Chondrocyte (in vitro differentiated cells): ENCODE measurements around the gene MCC. TPM values are rescaled to one million over a fixed set of nuclear protein-coding genes. Genes with fewer than 3 reads are reported as not detected.
A peak's percentile ranks its signal among the peaks of the same experiment; 100 is the strongest.

Experiments used
- DNase-seq: peaks from one replicate; pipeline ENCODE4 v3.0.0; 2021; ENCODE audit warnings: mixed read lengths, low spot score
- H3K27ac Mint-ChIP-seq: one replicate; pipeline ENCODE4 v1.8.0; 2021; ENCODE audit warnings: mild to moderate bottlenecking, moderate library complexity, mixed read lengths; ENCODE audit not compliant: unreplicated experiment
- H3K27me3 Mint-ChIP-seq: 2 replicates; pipeline ENCODE4 v1.8.0; 2021; ENCODE audit warnings: low read depth, mixed read lengths
- H3K36me3 Mint-ChIP-seq: 2 replicates; pipeline ENCODE4 v1.8.0; 2021; ENCODE audit warnings: low read depth, mixed read lengths
- H3K4me1 Mint-ChIP-seq: 2 replicates; pipeline ENCODE4 v1.8.0; 2021; ENCODE audit warnings: low read depth, mild to moderate bottlenecking, mixed read lengths
- H3K4me3 Mint-ChIP-seq: one replicate; pipeline ENCODE4 v1.8.0; 2021; ENCODE audit warnings: mild to moderate bottlenecking, moderate library complexity, mixed read lengths; ENCODE audit not compliant: unreplicated experiment
- H3K9me3 Mint-ChIP-seq: 2 replicates; pipeline ENCODE4 v1.8.0; 2021; ENCODE audit warnings: low read depth, mixed read lengths
- total RNA-seq: library from RNA; stranded (reverse); gene quantifications from 3 replicates; pipeline ENCODE4 v1.2.1, GENCODE V29; 2021
- TF ChIP-seq, protein P1 (sequence below): fragments of 200-600 bp; sonication (generic); IDR thresholded peaks from 2 replicates; pipeline ENCODE4 v1.5.0; 2021; ENCODE audit warnings: antibody characterized with exemption, mild to moderate bottlenecking, moderate library complexity

The MCC gene
- total RNA-seq, 1 donor from 2014 or later: 15.0 TPM

DNA sequence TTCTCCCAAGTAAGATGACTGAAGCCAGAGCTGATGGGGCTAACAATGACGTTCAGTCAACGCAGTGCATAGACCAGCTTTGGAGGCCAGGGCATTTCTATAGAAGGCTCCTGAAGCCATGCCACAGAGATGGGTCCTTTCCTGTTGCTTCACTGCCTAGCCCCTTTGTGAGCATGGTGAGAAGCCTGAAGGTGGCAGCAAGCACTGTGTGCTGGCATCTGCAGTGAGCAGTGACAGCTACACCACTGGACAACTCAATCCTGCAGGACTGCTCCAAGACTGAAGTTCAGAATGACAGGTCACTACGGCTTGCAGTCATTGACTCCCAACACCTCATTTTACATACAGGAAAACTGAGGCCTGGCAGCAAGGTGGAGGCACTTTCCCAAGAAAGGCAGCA, 282.4 kb downstream of the MCC start:
- no peaks in the 10 kb centered on the region for H3K9me3 Mint-ChIP-seq
- no peak for DNase-seq
- H3K27me3 Mint-ChIP-seq: no peaks in the 10 kb centered on the region
- peaks cover 11% of the 10 kb centered on the region for H3K4me1 Mint-ChIP-seq
- TF ChIP-seq, protein P1, sequence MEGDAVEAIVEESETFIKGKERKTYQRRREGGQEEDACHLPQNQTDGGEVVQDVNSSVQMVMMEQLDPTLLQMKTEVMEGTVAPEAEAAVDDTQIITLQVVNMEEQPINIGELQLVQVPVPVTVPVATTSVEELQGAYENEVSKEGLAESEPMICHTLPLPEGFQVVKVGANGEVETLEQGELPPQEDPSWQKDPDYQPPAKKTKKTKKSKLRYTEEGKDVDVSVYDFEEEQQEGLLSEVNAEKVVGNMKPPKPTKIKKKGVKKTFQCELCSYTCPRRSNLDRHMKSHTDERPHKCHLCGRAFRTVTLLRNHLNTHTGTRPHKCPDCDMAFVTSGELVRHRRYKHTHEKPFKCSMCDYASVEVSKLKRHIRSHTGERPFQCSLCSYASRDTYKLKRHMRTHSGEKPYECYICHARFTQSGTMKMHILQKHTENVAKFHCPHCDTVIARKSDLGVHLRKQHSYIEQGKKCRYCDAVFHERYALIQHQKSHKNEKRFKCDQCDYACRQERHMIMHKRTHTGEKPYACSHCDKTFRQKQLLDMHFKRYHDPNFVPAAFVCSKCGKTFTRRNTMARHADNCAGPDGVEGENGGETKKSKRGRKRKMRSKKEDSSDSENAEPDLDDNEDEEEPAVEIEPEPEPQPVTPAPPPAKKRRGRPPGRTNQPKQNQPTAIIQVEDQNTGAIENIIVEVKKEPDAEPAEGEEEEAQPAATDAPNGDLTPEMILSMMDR: no peak
- H3K36me3 Mint-ChIP-seq: no peaks in the 10 kb centered on the region
- no peak overlapping the region for H3K27ac Mint-ChIP-seq
- no peak overlapping the region for H3K4me3 Mint-ChIP-seq

DNA sequence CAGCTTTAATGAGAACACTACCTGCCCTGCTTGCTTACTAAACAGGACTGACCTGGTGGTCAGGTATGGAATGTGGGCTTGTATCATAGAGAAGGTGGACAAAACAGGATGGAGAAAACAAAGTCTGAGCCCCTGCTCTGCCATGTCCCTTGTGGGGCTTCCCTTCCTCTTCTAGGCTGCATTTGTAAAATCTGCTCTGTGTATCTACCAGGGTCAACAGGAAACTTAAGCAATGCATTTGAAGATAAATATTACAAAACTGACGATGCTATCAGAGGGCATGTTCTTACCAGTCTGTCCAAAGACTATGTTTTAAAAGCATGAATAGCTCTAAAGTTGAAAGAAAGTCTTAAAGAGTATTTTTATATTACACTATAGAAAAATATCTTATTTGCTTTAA, 282.9 kb downstream of the MCC start:
- Mint-ChIP-seq H3K4me3 (no peak overlapping the region), H3K9me3 (no peaks in the 10 kb centered on the region), H3K4me1 (peaks cover 11% of the 10 kb centered on the region), H3K27ac (no peak overlapping the region), H3K27me3 (no peaks in the 10 kb centered on the region), H3K36me3 (no peaks in the 10 kb centered on the region)
- no peak for DNase-seq
- TF ChIP-seq, protein P1: no peak

DNA sequence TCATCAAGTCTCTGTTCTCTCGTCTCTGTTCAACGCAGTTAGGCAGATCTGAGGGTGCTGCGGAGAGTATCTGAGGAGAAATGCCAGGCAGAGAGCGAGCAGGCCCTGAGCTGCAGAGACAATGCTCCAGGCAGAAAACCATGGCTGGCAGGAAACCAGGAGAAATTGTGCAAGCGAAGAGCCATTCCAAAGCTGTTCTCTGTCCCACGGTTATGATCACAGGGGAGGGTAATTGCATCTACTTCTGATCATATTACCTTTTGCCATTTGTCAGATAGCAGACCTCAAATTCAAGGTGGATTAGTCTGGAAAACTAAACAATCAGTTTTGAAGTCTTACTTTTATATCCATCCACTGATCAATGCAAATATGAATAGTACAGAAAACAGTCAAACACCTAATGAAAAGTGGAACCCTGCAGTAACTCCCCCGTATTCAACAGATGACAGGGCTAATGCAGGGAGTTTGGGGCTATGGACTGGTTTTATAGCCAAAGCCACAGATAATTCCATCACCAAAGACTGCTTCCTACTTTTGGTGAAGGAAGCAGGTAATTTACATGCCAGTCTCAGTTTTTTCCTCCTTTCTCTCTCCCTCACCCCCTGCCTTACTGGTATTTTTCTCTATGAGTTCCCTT, 283.6 kb downstream of the MCC start:
- H3K4me1 Mint-ChIP-seq: peaks cover 11% of the 10 kb centered on the region
- TF ChIP-seq, protein P1: no peak
- H3K27me3 Mint-ChIP-seq: no peaks in the 10 kb centered on the region
- no peaks in the 10 kb centered on the region for H3K9me3 Mint-ChIP-seq
- no peak overlapping the region for H3K4me3 Mint-ChIP-seq
- no peak overlapping the region for H3K27ac Mint-ChIP-seq
- DNase-seq: no peak
- no peaks in the 10 kb centered on the region for H3K36me3 Mint-ChIP-seq

DNA sequence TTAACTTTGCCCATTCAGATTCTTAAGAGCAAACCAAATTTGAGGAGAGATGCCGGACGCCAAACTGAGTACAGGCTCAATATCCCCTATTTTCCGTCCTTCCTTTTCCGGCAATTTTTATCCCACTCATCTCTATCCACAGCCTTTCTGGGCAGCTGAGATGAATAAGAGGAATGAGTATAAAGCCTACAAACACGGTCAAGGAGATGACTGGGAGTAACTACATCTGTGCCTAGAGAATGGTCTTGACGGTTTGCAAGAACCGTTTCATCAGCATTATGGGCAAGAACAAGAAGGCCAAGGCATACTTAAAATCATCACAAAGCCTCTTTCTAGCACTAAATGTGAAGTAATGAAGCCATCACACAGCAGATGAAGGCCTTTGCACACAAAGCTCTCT, 284.3 kb downstream of the MCC start:
- no peaks in the 10 kb centered on the region for H3K9me3 Mint-ChIP-seq
- no peaks in the 10 kb centered on the region for H3K27me3 Mint-ChIP-seq
- H3K4me1 Mint-ChIP-seq: peaks cover 11% of the 10 kb centered on the region
- no peak overlapping the region for H3K4me3 Mint-ChIP-seq
- no peak for DNase-seq
- TF ChIP-seq, protein P1: no peak
- no peaks in the 10 kb centered on the region for H3K36me3 Mint-ChIP-seq
- no peak overlapping the region for H3K27ac Mint-ChIP-seq

DNA sequence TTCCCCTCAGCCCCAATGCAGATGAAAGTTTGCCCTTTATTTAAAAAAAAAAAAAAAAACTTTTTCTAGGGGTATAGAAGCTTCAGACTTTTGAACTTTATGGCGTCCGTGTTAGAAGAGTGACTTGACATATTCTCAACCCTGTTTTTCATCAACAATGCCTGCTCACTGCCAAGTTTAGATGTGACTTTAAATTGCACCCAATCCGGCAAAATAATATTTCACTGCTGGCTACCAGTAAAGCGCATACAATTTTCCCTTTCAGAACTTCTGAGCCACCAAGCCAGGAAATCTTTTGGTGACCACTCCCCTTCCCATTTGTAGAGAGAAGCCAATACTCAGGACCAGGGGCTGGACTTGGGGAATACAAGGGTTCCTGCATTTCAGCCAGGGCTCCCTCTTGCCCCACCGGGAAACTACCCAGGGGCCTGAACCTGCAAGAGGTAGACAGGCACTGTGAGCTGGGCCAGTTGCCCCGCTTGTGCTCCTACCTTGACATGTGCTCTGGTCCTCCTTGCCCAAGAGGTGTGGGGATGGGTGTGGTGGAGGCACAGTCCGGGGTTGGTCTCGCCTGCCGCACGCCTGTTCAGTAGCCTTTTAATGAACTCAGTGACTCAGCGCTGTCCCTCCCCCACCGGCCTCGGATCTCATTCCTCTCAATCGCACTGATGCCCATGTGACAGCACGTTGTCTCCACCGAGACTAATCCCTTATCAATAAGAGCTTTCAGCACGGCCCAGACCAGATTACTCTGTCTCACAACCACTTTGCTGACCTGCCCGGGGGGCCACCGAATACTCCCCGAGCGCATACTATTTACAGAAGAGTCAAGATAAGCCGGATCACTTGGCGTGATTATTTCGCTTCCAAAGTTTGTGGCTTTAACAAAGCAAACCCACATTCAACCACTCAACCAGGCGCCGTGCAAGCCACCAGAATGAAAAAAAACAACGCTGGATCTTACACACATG, 285.2 kb downstream of the MCC start:
- Mint-ChIP-seq H3K9me3 (no peaks in the 10 kb centered on the region), H3K4me1 (peaks cover 11% of the 10 kb centered on the region), H3K36me3 (no peaks in the 10 kb centered on the region), H3K27ac (peak overlapping the region; percentile 24), H3K27me3 (no peaks in the 10 kb centered on the region), H3K4me3 (peak overlapping the region; percentile 47)
- no peak for DNase-seq
- TF ChIP-seq, protein P1: no peak
